Measurements from ENCODE around the gene PINK1. TPM values are rescaled to one million over a fixed set of nuclear protein-coding genes. Genes with fewer than 3 reads are reported as not detected.

PINK1 gene
- total and polyA plus RNA-seq, 8 donors: 28.6 to 56.3 (median 35.3) TPM

DNA sequence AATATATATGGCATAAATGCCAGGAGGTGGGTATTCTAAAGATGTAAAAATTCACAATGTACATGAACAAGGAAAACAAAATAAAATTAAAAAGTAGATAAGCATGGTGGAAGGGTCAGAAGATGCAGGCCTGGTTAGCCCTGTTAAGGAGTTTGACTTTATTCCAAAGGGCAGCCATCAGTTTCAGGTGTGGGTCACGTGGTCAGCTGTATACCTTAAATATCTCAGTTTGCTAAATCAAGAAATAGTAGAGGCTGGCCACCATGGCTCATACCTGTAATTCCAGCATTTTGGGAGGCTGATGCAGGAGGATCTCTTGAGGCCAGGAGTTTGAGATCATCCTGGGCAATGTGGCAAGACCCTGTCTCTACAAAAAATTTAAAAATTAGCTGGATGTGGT, 8.5 kb upstream of the PINK1 start:
- H3K27ac ChIP-seq: no peak overlapping the region
- DNase-seq (no peak), ATAC-seq (no peak)
- H3K4me1 ChIP-seq: no peaks in the 10 kb centered on the region
- peaks cover 0 to 4% of the 10 kb centered on the region in 2 donors for H3K9me3 ChIP-seq
- H3K27me3 ChIP-seq: peaks cover 0 to 3% of the 10 kb centered on the region in 2 donors
- no peaks in the 10 kb centered on the region for H3K36me3 ChIP-seq
- H3K4me3 ChIP-seq: no peak overlapping the region
- intact Hi-C loops (cut with DNase I): no loop called here
- TF ChIP-seq, protein P1, sequence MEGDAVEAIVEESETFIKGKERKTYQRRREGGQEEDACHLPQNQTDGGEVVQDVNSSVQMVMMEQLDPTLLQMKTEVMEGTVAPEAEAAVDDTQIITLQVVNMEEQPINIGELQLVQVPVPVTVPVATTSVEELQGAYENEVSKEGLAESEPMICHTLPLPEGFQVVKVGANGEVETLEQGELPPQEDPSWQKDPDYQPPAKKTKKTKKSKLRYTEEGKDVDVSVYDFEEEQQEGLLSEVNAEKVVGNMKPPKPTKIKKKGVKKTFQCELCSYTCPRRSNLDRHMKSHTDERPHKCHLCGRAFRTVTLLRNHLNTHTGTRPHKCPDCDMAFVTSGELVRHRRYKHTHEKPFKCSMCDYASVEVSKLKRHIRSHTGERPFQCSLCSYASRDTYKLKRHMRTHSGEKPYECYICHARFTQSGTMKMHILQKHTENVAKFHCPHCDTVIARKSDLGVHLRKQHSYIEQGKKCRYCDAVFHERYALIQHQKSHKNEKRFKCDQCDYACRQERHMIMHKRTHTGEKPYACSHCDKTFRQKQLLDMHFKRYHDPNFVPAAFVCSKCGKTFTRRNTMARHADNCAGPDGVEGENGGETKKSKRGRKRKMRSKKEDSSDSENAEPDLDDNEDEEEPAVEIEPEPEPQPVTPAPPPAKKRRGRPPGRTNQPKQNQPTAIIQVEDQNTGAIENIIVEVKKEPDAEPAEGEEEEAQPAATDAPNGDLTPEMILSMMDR (IDR thresholded peaks at IDR 0.05): no peak

DNA sequence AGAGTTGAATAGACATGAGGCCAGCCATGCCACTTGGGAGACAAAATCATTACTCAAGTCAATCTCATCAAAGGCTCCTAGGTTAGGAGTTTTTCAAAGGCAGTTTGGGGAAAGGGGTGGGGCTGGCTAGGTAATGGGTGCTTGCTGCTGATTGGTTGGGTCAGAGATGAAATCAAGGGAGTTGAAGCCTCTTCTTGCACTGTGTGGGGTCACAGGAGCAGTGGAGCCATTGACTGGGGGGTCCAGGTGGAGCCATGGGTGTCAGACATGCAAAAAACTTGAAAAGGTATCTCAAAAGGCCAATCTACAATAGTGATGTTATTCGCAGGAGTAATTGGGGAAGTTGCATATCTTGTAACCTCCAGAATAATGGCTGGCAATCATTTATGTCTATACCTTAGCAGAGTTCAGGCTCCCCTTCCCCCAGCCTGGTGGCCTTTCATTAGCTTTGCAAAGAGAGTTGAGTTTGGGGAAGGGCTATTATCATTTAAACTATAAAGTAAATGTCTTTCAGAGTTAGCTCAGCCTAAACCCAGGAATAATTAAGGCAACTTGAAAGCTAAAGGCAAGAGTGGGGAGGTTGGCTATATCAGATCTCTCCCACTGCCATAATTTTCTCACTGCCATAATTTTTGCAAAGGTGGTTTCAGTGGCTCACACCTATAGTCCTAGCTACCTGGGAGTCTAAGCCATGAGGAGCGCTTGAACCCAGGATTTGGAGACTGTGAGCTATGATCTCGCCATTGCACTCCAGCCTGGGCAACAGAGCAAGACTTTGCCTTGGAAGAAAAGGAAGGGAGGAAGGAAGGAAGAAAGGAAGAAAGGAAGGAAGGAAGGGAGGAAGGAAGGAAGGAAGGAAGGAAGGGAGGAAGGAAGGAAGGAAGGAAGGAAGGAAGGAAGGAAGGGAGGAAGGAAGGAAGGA, 7.8 kb upstream of the PINK1 start:
- DNase-seq: no peak
- Histone ChIP-seq H3K27ac (no peak overlapping the region), H3K4me3 (no peak overlapping the region), H3K36me3 (no peaks in the 10 kb centered on the region), H3K9me3 (peaks cover 0 to 4% of the 10 kb centered on the region in 2 donors), H3K27me3 (peaks cover 0 to 10% of the 10 kb centered on the region in 2 donors), H3K4me1 (no peaks in the 10 kb centered on the region)
- intact Hi-C loops (cut with DNase I): no loop called here
- TF ChIP-seq, protein P1 (IDR thresholded peaks at IDR 0.05): no peak
- no peak for ATAC-seq

DNA sequence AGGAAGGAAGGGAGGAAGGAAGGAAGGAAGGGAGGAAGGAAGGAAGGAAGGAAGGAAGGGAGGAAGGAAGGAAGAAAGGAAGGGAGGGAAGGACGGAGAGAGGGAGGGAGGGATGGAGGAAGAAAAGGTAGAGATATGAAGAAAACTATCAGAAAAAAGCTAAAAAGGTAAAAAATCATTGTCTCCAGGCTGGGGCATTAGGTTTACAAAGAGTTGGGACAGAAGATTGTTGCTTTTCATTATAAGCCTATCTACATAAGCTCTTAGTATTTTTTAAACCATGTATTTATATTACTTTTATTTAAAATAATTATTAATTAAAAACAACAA, 7.2 kb upstream of the PINK1 start:
- DNase-seq: no peak

DNA sequence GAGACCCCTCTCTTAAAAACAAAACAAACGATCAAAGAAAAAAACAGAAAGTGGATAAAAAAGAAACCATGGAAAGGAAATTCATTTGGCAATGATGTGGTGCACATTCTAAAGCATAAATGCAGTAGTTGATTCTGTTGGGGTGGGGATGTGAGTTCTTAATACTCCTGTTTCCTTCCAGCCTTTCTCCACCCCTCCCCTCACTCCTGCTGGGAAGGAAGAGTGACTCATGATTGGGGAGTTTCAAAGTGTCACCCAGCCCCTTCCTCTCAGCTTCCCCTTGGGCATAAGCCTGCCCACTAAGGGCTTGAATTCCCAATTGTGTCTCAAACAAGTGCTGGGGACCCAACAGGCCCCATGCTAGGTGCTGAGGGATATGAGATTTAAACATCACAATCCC, 6.7 kb upstream of the PINK1 start:
- Histone ChIP-seq H3K36me3 (no peaks in the 10 kb centered on the region), H3K4me1 (no peaks in the 10 kb centered on the region), H3K4me3 (no peak overlapping the region), H3K27ac (no peak overlapping the region), H3K27me3 (peaks cover 0 to 10% of the 10 kb centered on the region in 2 donors), H3K9me3 (peaks cover 0 to 4% of the 10 kb centered on the region in 2 donors)
- no peak for ATAC-seq
- TF ChIP-seq, protein P1 (IDR thresholded peaks at IDR 0.05): no peak
- intact Hi-C loops (cut with DNase I): no loop called here
- no peak for DNase-seq

More for the DNA sequence above, 7.2 kb upstream of the PINK1 start:
- Histone ChIP-seq H3K4me1 (no peaks in the 10 kb centered on the region), H3K27me3 (peaks cover 0 to 10% of the 10 kb centered on the region in 2 donors), H3K9me3 (peaks cover 0 to 4% of the 10 kb centered on the region in 2 donors), H3K36me3 (no peaks in the 10 kb centered on the region), H3K27ac (no peak overlapping the region), H3K4me3 (no peak overlapping the region)
- intact Hi-C loops (cut with DNase I): no loop called here
- TF ChIP-seq, protein P1 (IDR thresholded peaks at IDR 0.05): no peak
- ATAC-seq: no peak

DNA sequence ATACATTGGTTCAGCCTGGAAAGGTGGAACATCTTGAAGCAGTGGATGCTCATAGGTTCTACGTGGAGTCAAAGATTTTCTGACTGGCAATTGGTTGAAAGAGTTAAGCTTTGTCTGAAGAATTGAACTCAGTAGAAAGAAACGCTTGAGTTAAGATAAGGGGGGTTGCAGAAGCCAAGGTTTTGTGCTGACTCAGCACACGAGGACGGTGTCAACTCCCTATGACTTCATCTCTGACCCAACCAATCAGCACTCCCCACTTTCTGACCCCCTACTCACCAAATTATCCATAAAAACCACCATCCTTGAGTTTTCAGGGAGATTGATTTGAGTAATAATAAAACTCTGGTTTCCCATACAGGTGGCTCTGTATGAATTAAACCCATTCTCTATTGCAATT, 2.5 kb upstream of the PINK1 start:
- Histone ChIP-seq H3K36me3 (no peaks in the 10 kb centered on the region), H3K4me1 (peaks cover 0 to 15% of the 10 kb centered on the region in 2 donors), H3K4me3 (no peak overlapping the region), H3K9me3 (peaks cover 0 to 4% of the 10 kb centered on the region in 2 donors), H3K27me3 (peaks cover 0 to 10% of the 10 kb centered on the region in 2 donors), H3K27ac (no peak overlapping the region)
- TF ChIP-seq, protein P1 (IDR thresholded peaks at IDR 0.05): no peak
- no peak for DNase-seq
- ATAC-seq: no peak
- intact Hi-C loops (cut with DNase I): loop anchor here in 1 of 2 donors (10.0 kb wide), 1 partner anchor 56 kb away; no protein-coding TSS in a partner anchor

Measured in left lung (tissue), 10 donors.